Measurements from ENCODE around the gene DDX56. TPM values are rescaled to one million over a fixed set of nuclear protein-coding genes. Genes with fewer than 3 reads are reported as not detected.
"Not testable (repeated sequence)": the region's sequence is repeated elsewhere in the genome, so short reads cannot be mapped to it uniquely, and the experiment has no call there.

The DDX56 gene
- polyA plus RNA-seq, 1 of the 3 experiments (the other 2 are of a cell fraction) = 97.1 TPM

- WGBS (ENCODE audit: low lambda C conversion rate) = 94% methylated on average over 3 of the region's 3 CpGs
- no peak overlapping the region for H2AFZ ChIP-seq (ENCODE audit: low read depth)
- no peaks in the 10 kb centered on the region for H3K9me2 ChIP-seq
- no peak overlapping the region for H3K4me3 ChIP-seq (ENCODE audit: low read depth in 2 of 2, low read length in 1 of 2)
- no peak overlapping the region for H3K27ac ChIP-seq (ENCODE audit: low read depth in 2 of 2, low read length in 1 of 2)
- peaks cover 10% of the 10 kb centered on the region for H4K20me1 ChIP-seq (ENCODE audit: insufficient read depth)
- peaks cover 8% of the 10 kb centered on the region for H3F3A ChIP-seq (replicated peaks; ENCODE audit: insufficient read depth)
- H3K9ac ChIP-seq = no peak overlapping the region
- CTCF ChIA-PET = interaction anchor here (4.9 to 7.2 kb wide), 2 partner anchors 14 to 18 kb away, joined by 55 to 98 read pairs; partner anchors contain the start of genes DDX56, NPC1L1 and TMED4
- no peaks in the 10 kb centered on the region for H3K79me2 ChIP-seq (ENCODE audit: insufficient read depth)
- no peaks in the 10 kb centered on the region for H3K9me3 ChIP-seq
- POLR2A ChIA-PET = interaction anchor here (1.1 to 1.5 kb wide), 2 partner anchors 9 to 14 kb away, joined by 4 to 5 read pairs; no protein-coding TSS in a partner anchor
- H3K4me1 ChIP-seq (ENCODE audit: control insufficient read depth in 1 of 2, insufficient read depth in 2 of 2, low read depth in 1 of 2, low read length in 1 of 2) = peaks cover 4 to 5% of the 10 kb centered on the region in 2 experiments; a peak in 2 of 4 replicates
- TF ChIP-seq PBX3 (IDR thresholded peaks at IDR 0.05) (no peak), ZBTB33 (IDR thresholded peaks at IDR 0.05; ENCODE audit: borderline replicate concordance, low read depth) (no peak), POLR2AphosphoS5 (IDR thresholded peaks at IDR 0.05; ENCODE audit: low read depth, low read length) (peak; percentile 14; the same call in 1 of the 2 replicates), RAD21 (IDR thresholded peaks at IDR 0.05; ENCODE audit: low read length) (no peak)
- DNase-seq = no peak
- H3K4me2 ChIP-seq = no peak overlapping the region
- no peaks in the 10 kb centered on the region for H3K27me3 ChIP-seq (ENCODE audit: insufficient read depth)
- peaks cover 14 to 40% of the 10 kb centered on the region in 2 experiments for H3K36me3 ChIP-seq (replicated peaks in 1 of 2; ENCODE audit: control insufficient read depth in 1 of 2, insufficient read depth in 2 of 2, low read length in 1 of 2)
Measured at GRCh38 chr7:44563171-44563679, 10.5 kb downstream of the DDX56 start.

GRCh38 chr7:44562622-44562962 lies 11.1 kb downstream of the DDX56 start:
- H3K9me3 ChIP-seq; H3F3A ChIP-seq (replicated peaks; ENCODE audit: insufficient read depth); H3K4me2 ChIP-seq; H3K9me2 ChIP-seq; H3K79me2 ChIP-seq (ENCODE audit: insufficient read depth); H3K27me3 ChIP-seq (ENCODE audit: insufficient read depth); POLR2A ChIA-PET; H3K9ac ChIP-seq; H3K27ac ChIP-seq (ENCODE audit: low read depth in 2 of 2, low read length in 1 of 2); DNase-seq; H3K4me3 ChIP-seq (ENCODE audit: low read depth in 2 of 2, low read length in 1 of 2); H2AFZ ChIP-seq (ENCODE audit: low read depth); H3K4me1 ChIP-seq (ENCODE audit: control insufficient read depth in 1 of 2, insufficient read depth in 2 of 2, low read depth in 1 of 2, low read length in 1 of 2): not testable (repeated sequence)
- Histone ChIP-seq H3K36me3 (replicated peaks in 1 of 2; ENCODE audit: control insufficient read depth in 1 of 2, insufficient read depth in 2 of 2, low read length in 1 of 2) (peaks cover 12 to 34% of the 10 kb centered on the region in 2 experiments), H4K20me1 (ENCODE audit: insufficient read depth) (peaks cover 10% of the 10 kb centered on the region; the same call in 1 of the 2 replicates)
- CTCF ChIA-PET = interaction anchor here (1.2 to 7.2 kb wide), 2 partner anchors 8 to 15 kb away, joined by 3 to 98 read pairs; partner anchors contain the start of genes DDX56 and TMED4
- 79% methylated on average over 8 of the region's 8 CpGs for WGBS (ENCODE audit: low lambda C conversion rate)

GRCh38 chr7:44561962-44562621 lies 11.6 kb downstream of the DDX56 start:
- Histone ChIP-seq H3K27ac (ENCODE audit: low read depth in 2 of 2, low read length in 1 of 2) (no peak overlapping the region), H3K4me1 (ENCODE audit: control insufficient read depth in 1 of 2, insufficient read depth in 2 of 2, low read depth in 1 of 2, low read length in 1 of 2) (peaks cover 4 to 5% of the 10 kb centered on the region in 2 experiments; a peak in 2 of 4 replicates), H3K9me3 (no peaks in the 10 kb centered on the region), H4K20me1 (ENCODE audit: insufficient read depth) (peaks cover 10% of the 10 kb centered on the region; the same call in 1 of the 2 replicates), H3F3A (replicated peaks; ENCODE audit: insufficient read depth) (peaks cover 8% of the 10 kb centered on the region), H3K79me2 (ENCODE audit: insufficient read depth) (no peaks in the 10 kb centered on the region), H3K4me3 (ENCODE audit: low read depth in 2 of 2, low read length in 1 of 2) (no peak overlapping the region), H3K27me3 (ENCODE audit: insufficient read depth) (no peaks in the 10 kb centered on the region), H3K9me2 (no peaks in the 10 kb centered on the region), H2AFZ (ENCODE audit: low read depth) (no peak overlapping the region), H3K36me3 (replicated peaks in 1 of 2; ENCODE audit: control insufficient read depth in 1 of 2, insufficient read depth in 2 of 2, low read length in 1 of 2) (peaks cover 12 to 29% of the 10 kb centered on the region in 2 experiments), H3K9ac (no peak overlapping the region), H3K4me2 (no peak overlapping the region)
- ChIA-PET CTCF (interaction anchor here (1.2 to 7.2 kb wide), 2 partner anchors 8 to 15 kb away, joined by 3 to 98 read pairs; partner anchors contain the start of genes DDX56 and TMED4), POLR2A (no interaction called here)
- DNase-seq = no peak
- WGBS (ENCODE audit: low lambda C conversion rate) = 74% methylated on average over 7 of the region's 7 CpGs
- TF ChIP-seq FOSL2 (IDR thresholded peaks at IDR 0.05; ENCODE audit: borderline replicate concordance, low read depth) = peak; percentile 26; the same call in 1 of the 2 replicates
- no peak for TF ChIP-seq RXRA (IDR thresholded peaks at IDR 0.05; ENCODE audit: borderline replicate concordance, low read depth)
